NCI-H82 treated with DMSO at 0.1 percent for 48 hours (cell line): Measurements from ENCODE around the gene ELF2.
"Not testable (repeated sequence)": the region's sequence is repeated elsewhere in the genome, so short reads cannot be mapped to it uniquely, and the experiment has no call there.

Experiments
- DNase-seq: peaks from one replicate; lab custom pipeline; 2025; ENCODE audit not compliant: unreplicated experiment; lab: John Stamatoyannopoulos, UW

Gene ELF2

DNA sequence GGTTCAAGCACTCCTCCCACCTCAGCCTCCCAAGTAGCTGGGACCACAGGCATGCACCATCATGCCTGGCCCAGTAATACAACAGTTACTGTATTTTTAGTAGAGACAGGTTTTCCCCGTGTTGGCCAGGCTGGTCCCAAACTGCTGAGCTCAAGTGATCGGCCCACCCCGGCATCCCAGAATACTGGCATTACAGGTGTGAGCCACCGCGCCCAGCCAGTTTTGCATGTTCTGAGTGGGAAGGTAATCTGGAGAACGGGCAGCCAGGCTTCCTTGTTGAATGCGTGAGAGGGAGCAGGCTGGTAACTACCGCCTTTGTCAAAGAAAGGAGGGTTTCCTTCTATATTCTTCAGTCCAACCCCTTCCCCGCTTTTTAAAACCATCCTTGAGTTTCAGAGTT lies 152.3 kb downstream of the ELF2 start:
- DNase-seq = no peak

- no peak for DNase-seq
Measured at GRCh38 chr4:139022835-139023234, 154.2 kb downstream of the ELF2 start.

DNA sequence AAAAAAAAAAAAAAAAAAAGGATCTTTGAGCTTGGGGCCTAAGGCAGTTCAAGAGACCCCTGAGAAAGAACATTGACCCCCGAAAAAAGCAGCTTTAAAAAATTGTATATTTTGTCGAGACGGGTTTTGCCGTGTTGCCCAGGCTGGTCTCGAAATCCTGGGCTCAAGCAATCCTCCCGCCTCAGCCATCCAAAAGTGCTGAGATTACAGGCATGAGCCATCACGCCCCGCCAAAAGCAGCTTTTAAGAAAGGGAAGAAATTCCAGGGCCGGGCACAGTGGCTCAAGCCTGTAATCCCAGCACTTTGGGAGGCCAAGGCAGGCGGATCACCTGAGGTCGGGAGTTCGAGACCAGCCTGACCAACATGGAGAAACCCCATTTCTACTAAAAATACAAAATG lies 155.9 kb downstream of the ELF2 start:
- DNase-seq = not testable (repeated sequence)

- DNase-seq = no peak
Measured at GRCh38 chr4:139020384-139020783, 156.6 kb downstream of the ELF2 start.

GRCh38 chr4:139018971-139019758 lies 157.9 kb downstream of the ELF2 start:
- DNase-seq = peak; percentile 28

- no peak for DNase-seq
Measured at GRCh38 chr4:139018501-139018900, 158.5 kb downstream of the ELF2 start.

GRCh38 chr4:139017861-139018260 lies 159.2 kb downstream of the ELF2 start:
- DNase-seq = no peak

GRCh38 chr4:139015948-139016471 lies 161.0 kb downstream of the ELF2 start:
- no peak for DNase-seq

GRCh38 chr4:139015269-139015947 lies 161.6 kb downstream of the ELF2 start, which contains the start of gene NOCT:
Gene NOCT (plus strand): TSS chr4:139015781. CDS start chr4:139015982, 201 bp downstream.
- DNase-seq = peak; percentile 68

DNA sequence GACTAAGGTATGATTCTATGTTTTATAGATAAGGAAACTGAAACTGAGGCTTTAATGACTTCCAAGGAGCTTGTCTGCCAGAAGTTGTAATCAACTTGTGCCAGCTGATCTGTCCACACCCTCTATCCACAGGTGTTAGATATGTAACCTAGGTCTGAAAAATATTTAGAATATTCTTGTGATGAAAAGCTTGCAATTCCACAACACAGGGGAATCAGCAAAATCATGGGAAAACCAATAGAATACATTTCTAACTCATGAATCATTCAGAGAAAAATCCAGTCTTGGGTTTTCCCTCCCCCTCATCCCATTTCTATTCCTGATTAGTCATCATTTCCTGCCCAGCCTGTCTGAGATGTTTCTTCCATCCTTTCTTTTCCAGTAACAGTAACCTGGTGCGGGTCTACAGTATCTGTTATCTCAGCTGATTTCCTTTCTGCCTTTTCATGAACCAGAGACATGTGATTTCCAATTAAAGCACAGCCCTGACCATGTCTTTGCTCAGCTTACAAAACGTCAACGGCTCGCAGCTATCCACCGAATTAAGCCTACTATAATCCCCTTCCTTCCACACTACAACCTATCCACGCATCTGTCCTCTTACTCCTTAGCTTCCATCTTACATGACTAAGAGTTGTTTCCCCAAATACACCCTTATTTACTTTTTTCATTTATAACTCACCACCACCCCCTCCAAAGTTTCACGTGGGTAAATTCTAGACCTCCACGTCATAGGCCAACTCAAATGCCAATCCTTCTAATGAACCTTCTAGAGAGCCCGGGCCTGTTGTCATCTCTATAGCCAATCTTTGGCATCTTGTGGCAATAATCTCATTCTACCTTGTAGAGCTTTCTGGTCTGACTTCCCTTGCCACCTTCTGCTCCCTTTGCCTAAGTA lies 162.4 kb downstream of the ELF2 start:
- peak; percentile 79 for DNase-seq

- no peak for DNase-seq
Measured at GRCh38 chr4:139011225-139011950, 165.6 kb downstream of the ELF2 start.

- no peak for DNase-seq
Measured at GRCh38 chr4:139009702-139010101, 167.3 kb downstream of the ELF2 start.

GRCh38 chr4:139008278-139008677 lies 168.7 kb downstream of the ELF2 start:
- not testable (repeated sequence) for DNase-seq

DNA sequence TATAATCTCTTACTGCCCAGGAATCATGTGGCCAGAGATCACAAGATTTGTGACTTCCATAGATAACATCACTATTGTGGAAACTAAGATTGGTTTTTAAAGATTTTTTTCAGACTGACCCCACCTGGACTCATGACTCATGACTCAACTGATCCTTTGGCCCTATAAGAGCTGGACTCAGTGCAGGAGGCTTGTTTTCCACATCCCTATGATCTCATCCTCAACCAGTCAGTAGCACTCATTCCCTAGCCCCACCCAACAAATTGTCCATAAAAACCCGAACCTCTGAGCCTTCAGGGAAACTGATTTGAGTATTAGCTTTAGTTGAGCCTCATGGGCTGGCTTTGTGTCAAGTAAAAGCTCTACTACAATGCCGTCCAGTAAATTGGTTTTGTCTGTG lies 169.4 kb downstream of the ELF2 start:
- no peak for DNase-seq
